ENCODE data around the gene PROKR1. TPM values are rescaled to one million over a fixed set of nuclear protein-coding genes. Genes with fewer than 3 reads are reported as not detected.

The PROKR1 gene
- total and polyA plus RNA-seq, 2 of the 4 experiments (the other 2 are of a cell fraction) = not detected

DNA sequence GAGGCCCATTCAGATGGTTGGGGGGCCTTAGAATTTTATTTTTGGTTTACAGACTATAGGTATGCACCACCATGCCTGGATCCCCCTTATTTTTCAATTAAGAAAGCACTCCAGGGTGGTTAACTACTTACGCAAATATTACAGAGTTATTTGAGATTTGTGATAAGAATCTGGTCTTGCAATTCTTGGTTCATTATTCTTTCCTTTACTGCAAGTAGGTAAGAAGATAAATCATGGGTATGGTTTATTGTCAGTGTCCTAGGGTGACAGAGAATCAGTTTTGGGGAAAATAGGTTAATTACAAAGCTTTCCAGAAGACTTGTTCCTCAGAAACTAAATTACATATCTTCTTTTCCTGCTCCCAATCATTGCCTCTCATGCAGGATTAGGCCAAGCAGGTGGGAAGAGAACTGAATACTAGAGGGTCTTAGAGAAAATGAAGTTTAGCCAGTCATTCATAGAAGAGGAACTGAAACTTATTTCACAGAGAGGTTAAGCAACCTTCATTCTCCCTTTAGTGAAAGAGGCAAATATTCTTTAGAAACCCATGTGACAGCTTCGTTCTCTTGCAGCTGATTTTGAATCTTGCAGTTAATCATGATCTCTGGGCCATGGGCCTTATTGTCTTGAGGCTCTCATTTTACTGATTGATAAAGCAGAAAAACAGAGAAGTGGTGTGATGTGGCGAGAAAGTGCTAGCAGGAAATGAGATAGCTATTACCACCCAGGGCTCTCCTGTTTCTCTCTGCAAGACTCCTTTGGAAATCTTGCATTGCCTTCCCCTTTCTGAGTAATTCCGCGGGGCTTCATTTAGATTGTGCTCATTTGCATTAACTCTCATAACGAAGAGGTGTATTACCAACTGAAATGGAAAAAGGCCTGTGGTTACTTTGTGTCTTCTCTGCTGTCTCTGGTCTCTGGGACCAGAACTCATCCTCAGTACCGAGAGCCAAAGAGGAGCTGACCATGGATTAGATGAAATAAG is 46.5 kb downstream of the PROKR1 start:
- Histone ChIP-seq H3K79me1 (ENCODE audit: low read depth in 1 of 2, low read length in 2 of 2) (no peaks in the 10 kb centered on the region), H3K27ac (ENCODE audit: insufficient read depth, low read length) (no peak overlapping the region), H2BK5ac (ENCODE audit: low read depth, low read length, poor library complexity, severe bottlenecking) (no peak overlapping the region), H3K4me1 (ENCODE audit: control insufficient read depth, insufficient read depth, low read length) (no peaks in the 10 kb centered on the region), H2AK9ac (replicated peaks; ENCODE audit: low read depth, low read length, poor library complexity) (no peak overlapping the region), H3K36me3 (ENCODE audit: control insufficient read depth, insufficient read depth, low read length) (no peaks in the 10 kb centered on the region), H2BK20ac (ENCODE audit: low read depth, low read length) (no peak overlapping the region), H4K91ac (ENCODE audit: insufficient read depth, low read depth, low read length) (no peak overlapping the region), H3K9me3 (ENCODE audit: control insufficient read depth, insufficient read depth, low read length) (no peaks in the 10 kb centered on the region), H3K4ac (ENCODE audit: low read depth, low read length) (no peak overlapping the region), H2AFZ (replicated peaks; ENCODE audit: low read length, poor library complexity) (no peak overlapping the region), H3K14ac (replicated peaks; ENCODE audit: low read depth, low read length) (no peak overlapping the region), H2BK120ac (ENCODE audit: low read depth, low read length) (no peak overlapping the region), H3K56ac (ENCODE audit: extremely low read depth, insufficient read depth, low read length) (no peak overlapping the region), H3K4me2 (ENCODE audit: low read depth, low read length) (no peak overlapping the region), H3K9me1 (ENCODE audit: insufficient read depth, low read length) (no peaks in the 10 kb centered on the region), H3K4me3 (ENCODE audit: insufficient read depth, low read depth, low read length) (no peak overlapping the region), H2AK5ac (ENCODE audit: low read depth, low read length) (no peak overlapping the region), H2BK15ac (ENCODE audit: low read depth, low read length) (no peak overlapping the region), H3K9ac (ENCODE audit: low read depth, low read length) (no peak overlapping the region), H3K18ac (ENCODE audit: low read depth, low read length) (no peak overlapping the region), H4K5ac (ENCODE audit: low read depth, low read length) (no peak overlapping the region), H3K23ac (ENCODE audit: low read depth, low read length) (no peak overlapping the region), H3K27me3 (ENCODE audit: control insufficient read depth, insufficient read depth, low read length) (peaks cover 28% of the 10 kb centered on the region), H4K8ac (ENCODE audit: low read depth in 2 of 2, low read length in 2 of 2) (no peak overlapping the region), H4K20me1 (ENCODE audit: insufficient read depth, low read length) (no peaks in the 10 kb centered on the region)
- CTCF ChIA-PET = interaction anchor here (0.6 kb wide), 1 partner anchor 418 kb away, joined by 4 read pairs; no protein-coding TSS in a partner anchor
- TF ChIP-seq RFX5 (IDR thresholded peaks at IDR 0.05; ENCODE audit: low read depth, low read length) (no peak), NFE2L2 (IDR thresholded peaks at IDR 0.05; ENCODE audit: low read depth, low read length) (no peak), USF2 (IDR thresholded peaks at IDR 0.05; ENCODE audit: low read depth, low read length) (no peak), MXI1 (IDR thresholded peaks at IDR 0.05; ENCODE audit: borderline replicate concordance, low read depth, low read length) (no peak), BHLHE40 (IDR thresholded peaks at IDR 0.05; ENCODE audit: low read depth, low read length) (no peak), MAZ (IDR thresholded peaks at IDR 0.05; ENCODE audit: borderline replicate concordance, low read depth, low read length) (no peak), CTCF (conservative IDR thresholded peaks at IDR 0.05; ENCODE audit: low read depth, low read length) (no peak), CHD1 (IDR thresholded peaks at IDR 0.05; ENCODE audit: low read depth, low read length) (no peak)
- no CpG with 5 or more reads among the region's 7 CpGs for WGBS, 2 experiments (ENCODE audit: extremely low coverage in 2 of 2, insufficient read length in 1 of 2)
- in situ Hi-C loops (cut with MboI; ENCODE audit: low sequenced_read_pairs) (no loop called here), intact Hi-C loops (cut with micrococcal nuclease) (no loop called here), dilution Hi-C loops (cut with HindIII; ENCODE audit: low sequenced_read_pairs, unreplicated experiment) (no loop called here)
- DNase-seq (no peak), ATAC-seq (ENCODE audit: low read depth) (no peak)
- no TSS peak for BruUV-seq (replicated peaks)
- POLR2A ChIA-PET (ENCODE audit: unreplicated experiment) = no interaction called here

Data from IMR-90 (cell line).